Skin epidermis (tissue), 12 donors: Measurements from ENCODE around the gene NPB.

ENCODE experiments used
- H3K27ac ChIP-seq, 21 experiments: fragments of 200-600 bp; sonication (generic) in 11 of 21; one replicate each; pipeline ENCODE4 v1.5.0; 2020; ENCODE audit warnings: mild to moderate bottlenecking in 3 of 21, inconsistent platforms in 2 of 21, moderate library complexity in 2 of 21
- H3K4me3 ChIP-seq, 7 experiments: fragments of 200-600 bp; sonication (generic) in 2 of 7; one replicate each; pipeline ENCODE4 v1.5.0; 2020; ENCODE audit warnings: inconsistent platforms in 2 of 7, mild to moderate bottlenecking in 2 of 7, moderate library complexity in 1 of 7

Gene NPB

DNA sequence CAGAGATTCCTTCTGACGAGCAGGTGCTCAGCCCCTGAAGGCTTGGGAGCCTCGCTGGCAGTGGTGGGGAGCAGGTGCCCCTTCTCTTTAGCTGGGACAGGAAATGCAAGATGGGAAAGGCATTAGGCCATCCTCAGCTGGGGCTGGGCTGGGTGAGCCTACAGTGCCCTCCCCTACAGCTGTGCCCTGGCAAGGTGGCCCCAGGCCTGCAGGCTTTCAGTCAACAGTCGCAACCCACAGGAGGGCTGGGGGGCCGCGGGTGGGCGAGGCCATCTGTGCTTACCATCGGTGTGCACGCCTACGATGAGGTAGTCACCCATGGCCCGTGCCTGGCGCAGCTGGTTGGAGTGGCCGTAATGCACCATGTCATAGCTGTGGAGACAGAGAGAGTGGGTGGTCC is 7.2 kb downstream of the NPB start:
- H3K4me3 ChIP-seq = no peak overlapping the region
- H3K27ac ChIP-seq = no peak overlapping the region

GRCh38 chr17:81909966-81910839 is 8.2 kb downstream of the NPB start:
- Histone ChIP-seq H3K27ac (peak overlapping the region in 12 of 21 experiments; percentile 18 to 84 (median 57)), H3K4me3 (peak overlapping the region; percentile 55 to 79 (median 63))

DNA sequence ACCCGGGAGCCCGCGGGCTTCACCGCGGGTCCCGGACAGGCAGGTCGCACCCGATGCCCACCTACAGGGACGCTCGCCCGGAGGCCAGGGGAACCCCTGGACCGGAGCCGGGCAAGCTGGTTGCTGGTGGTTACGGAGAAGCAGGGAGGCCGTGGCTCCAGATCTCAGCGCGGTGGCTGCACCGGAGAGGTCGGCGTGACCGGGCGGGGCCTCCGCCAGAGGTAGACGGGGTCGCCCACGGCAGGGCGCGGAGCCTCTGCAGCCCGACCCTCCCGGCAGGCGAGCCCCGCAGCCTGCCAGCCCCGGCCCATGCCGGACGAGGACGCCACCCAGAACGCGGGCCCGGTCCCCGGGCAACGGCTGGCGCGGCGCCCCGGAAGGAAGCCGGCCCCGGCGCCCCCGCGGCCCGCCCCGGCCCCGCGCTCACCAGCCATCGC is 8.8 kb downstream of the NPB start:
- Histone ChIP-seq H3K4me3 (peak overlapping the region; percentile 55 to 79 (median 63)), H3K27ac (peak overlapping the region in 12 of 21 experiments; percentile 18 to 84 (median 57))

- H3K4me3 ChIP-seq = peak within 1 kb of the TSS; percentile 55 to 79 (median 63)
- peak within 1 kb of the TSS in 12 of 21 experiments; percentile 18 to 84 (median 57) for H3K27ac ChIP-seq
Observed at GRCh38 chr17:81911277-81911961, 9.4 kb downstream of the NPB start, which contains the start of gene PCYT2. Gene PCYT2, minus strand, starts transcription at chr17:81911399. Its CDS starts 44 bp downstream, at chr17:81911355.

GRCh38 chr17:81911969-81912368 is 9.9 kb downstream of the NPB start:
- Histone ChIP-seq H3K27ac (no peak overlapping the region), H3K4me3 (peak overlapping the region in 1 of 7 experiments; percentile 10)

- Histone ChIP-seq H3K27ac (no peak overlapping the region), H3K4me3 (no peak overlapping the region)
Observed at GRCh38 chr17:81912441-81913309, 10.6 kb downstream of the NPB start.

DNA sequence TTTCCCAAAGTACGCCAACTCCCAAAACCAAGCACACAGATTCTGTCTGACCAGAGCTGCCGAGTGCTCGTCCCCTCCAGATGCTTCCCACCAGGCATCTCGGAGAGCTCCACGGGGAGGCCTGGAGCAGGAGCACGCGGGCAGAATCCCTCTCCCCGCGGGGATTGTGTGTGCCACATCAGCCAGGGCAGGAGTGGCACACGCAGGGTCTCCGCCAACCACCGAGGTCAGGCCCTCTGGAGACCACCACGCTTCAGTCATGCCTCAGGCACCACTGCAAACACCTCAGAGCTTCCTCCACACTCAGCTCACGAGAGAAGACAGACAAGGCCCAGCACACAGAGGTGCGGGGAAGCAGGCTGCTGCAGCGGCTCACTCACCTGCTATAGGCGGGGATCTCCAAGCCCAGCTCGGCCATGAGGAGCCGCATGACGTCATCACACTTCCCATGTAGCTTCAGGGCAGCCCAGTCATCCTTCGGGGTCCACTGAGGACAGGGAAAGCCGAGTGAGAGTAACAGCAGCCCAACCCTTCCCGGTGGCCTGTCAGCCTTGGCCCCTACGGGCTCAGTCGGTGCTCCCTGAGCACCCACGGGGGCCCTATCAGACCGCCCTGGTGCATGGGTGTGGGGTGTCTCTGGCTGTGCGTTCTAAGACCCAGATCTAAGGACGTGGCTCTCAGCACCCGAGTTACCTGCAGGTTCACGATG is 11.5 kb downstream of the NPB start:
- no peak overlapping the region for H3K27ac ChIP-seq
- H3K4me3 ChIP-seq = no peak overlapping the region

DNA sequence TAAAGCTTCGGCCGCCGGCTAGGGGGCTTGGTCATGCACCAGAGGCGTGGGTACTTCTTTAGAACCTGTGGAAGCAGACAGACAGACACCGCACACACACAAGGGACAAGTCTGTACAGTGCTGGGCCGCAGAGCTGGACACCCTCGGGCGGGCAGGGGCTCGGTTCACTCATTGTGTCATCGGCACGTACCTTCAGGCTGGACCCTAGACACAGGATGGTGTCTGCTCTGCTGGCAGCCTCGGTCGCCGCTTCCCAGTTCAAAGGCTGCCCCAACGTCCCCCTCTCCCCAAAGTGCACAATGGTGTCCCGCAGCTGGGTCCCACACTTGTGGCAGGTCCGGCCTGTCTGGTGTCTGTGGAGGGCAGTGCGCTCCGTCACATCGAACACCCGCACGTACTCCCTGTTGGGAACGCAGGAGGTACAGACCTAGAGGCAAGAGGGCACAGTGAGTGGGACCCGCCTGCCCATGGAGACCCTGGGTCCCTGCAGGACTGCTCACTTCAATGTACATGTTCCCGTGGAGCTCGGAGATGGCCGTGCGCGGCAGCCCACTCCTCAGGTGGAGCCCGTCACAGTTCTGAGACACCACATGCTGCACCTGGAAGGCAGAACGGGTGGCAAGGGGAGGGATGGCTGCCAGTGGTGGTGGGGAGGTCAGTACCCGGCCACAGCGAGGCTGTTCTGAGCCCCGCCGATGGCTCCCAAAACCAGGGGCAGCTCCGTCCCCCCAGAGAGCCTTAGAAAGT is 12.2 kb downstream of the NPB start:
- no peak overlapping the region for H3K27ac ChIP-seq
- H3K4me3 ChIP-seq = no peak overlapping the region

- H3K27ac ChIP-seq = no peak overlapping the region
- H3K4me3 ChIP-seq = no peak overlapping the region
Observed at GRCh38 chr17:81915331-81915730, 13.3 kb downstream of the NPB start.

DNA sequence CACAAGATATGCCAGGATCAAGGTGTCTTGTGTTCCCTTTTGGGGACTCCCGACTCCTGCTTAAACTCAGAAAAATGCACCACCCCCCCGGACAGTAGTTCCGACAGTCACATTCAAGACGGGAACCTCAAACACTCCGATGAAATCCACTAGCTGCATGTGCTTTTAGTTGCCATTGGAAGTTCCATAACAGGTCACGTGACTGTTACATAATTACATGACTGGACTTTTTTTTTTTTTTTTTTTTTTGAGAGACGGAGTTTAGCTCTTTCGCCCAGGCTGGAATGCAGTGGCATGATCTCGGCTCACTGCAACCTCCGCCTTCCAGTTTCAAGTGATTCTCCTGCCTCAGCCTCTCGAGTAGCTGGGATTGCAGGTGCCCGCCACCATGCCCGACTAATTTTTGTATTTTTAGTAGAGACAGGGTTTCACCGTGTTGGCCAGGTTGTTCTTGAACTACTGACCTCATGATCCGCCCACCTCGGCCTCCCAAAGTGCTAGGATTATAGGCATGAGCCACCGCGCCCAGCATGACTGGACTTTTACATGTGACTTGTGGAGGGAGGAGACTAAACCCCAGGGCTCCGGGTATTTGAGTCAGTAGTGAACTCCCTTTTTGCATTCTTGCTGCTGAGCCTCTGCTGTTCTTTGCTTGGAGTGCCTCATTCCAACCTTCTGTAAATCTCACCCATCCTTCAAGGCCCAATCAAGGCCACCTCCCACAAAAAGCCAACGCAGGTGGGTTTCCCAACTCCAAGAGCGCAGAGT is 14.4 kb downstream of the NPB start:
- Histone ChIP-seq H3K27ac (peak overlapping the region in 8 of 21 experiments; percentile 20 to 89 (median 83)), H3K4me3 (peak overlapping the region in 5 of 7 experiments; percentile 88 to 99 (median 91))

DNA sequence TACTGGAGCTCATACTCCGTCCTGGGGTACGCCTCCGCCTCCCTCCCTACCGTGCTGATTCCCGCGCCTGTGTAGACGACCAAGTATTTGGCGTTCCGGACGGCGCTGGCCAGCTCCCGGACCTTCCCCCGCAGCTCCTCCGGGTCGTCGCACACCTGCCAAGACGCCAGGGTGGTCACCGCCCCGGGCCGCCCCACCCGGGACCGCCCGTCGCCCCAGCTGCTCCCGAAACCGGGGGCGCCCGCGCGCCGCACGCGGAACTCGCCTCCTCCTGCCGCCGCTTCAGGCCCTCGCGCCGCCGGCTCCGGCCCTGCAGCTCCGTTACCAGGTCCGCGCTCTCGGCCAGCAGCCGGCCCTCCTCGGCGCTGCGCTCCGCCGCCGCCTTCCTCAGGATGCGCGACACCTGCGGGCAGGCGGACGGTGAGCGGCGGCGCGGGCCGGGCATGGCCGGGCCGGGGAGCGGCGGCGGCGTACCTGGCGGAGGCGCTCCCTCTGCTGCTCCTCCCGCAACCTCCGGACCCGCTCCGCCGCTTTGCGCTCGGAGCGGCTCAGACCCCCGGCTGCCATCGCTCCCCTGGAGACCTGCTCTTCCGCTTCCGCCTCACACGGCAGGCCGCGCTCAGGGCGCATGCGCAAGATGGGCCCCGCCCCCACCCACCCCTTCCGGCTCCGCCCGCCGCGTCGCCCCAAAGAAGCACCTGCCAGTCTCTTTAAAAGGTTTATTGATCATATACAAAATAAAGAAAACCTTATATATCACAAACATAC is 15.7 kb downstream of the NPB start, which contains the start of gene SIRT7:
Gene SIRT7, minus strand, starts transcription at position 612 of the 768 bp plus-strand sequence. Its CDS starts 45 bp downstream, at position 567.
- peak within 1 kb of the TSS; percentile 38 to 89 (median 83) for H3K27ac ChIP-seq
- H3K4me3 ChIP-seq = peak within 1 kb of the TSS; percentile 61 to 99 (median 91)

DNA sequence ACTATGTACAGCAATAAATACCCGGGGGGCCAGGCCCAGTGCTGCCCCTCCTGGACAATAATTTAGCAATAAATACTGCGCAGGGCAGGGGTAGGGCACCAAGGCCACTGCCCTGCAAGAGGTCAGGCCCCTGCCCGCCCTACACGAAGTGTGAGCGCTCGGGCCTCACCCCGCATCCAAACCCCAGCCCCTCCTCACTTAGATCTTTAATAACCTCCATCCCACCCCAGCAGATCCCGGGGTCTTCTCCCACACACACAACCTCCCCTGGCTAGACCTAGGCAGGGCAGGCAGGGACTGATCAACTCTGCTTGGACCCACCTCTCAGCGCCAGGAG is 16.3 kb downstream of the NPB start:
- Histone ChIP-seq H3K4me3 (peak overlapping the region in 5 of 7 experiments; percentile 88 to 99 (median 91)), H3K27ac (peak overlapping the region in 17 of 21 experiments; percentile 6 to 89 (median 83))

- H3K27ac ChIP-seq = peak overlapping the region in 16 of 21 experiments; percentile 6 to 89 (median 83)
- H3K4me3 ChIP-seq = no peak overlapping the region
Observed at GRCh38 chr17:81918832-81919545, 17.0 kb downstream of the NPB start.

GRCh38 chr17:81920612-81921536 is 18.8 kb downstream of the NPB start:
- Histone ChIP-seq H3K4me3 (no peak overlapping the region), H3K27ac (peak overlapping the region in 3 of 21 experiments; percentile 9 to 50 (median 9))

DNA sequence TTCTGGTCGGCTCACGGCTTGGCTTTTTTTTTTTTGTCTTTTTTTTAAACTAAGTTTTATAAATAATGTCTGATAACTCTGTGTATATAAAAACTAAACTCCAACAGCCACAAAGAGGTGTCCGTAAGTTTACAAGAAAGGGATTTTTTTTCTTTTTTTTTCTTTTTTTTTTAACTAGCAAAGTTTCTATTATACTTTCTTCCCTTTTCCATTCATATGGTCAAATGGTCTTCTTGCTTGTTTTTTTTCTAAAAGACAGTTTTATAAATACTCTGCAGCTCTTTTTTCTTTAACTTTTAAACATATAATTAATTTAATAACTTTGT is 19.5 kb downstream of the NPB start:
- Histone ChIP-seq H3K4me3 (no peak overlapping the region), H3K27ac (peak overlapping the region in 1 of 21 experiments; percentile 38)
